ENCODE measurements around the gene ZNF682. TPM values are rescaled to one million over a fixed set of nuclear protein-coding genes. Genes with fewer than 3 reads are reported as not detected.
"Not testable (repeated sequence)": the region's sequence is repeated elsewhere in the genome, so short reads cannot be mapped to it uniquely, and the experiment has no call there.

Gene ZNF682
- total RNA-seq, 1 experiment from 2014 or later: 4.5 TPM

DNA sequence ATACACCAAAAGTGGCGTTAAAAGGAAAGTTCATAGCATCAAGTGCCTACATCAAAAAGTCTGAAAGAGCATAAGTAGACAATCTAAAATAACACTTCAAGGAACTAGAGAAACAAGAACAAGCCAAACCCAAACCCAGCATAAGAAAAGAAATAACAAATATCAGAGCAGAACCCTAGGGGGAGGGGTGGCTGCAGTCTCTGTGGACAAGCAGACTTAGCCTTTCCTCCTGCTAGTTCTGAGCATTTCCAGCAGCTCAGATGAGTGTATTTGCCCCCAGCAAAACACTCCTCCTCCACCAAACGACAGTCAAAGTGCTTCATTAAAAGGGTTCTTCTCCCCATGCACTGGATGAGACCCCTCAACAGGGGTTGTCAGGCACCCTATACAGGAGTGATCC lies 31.4 kb upstream of the ZNF682 start:
- TF ChIP-seq SIN3A (IDR thresholded peaks at IDR 0.05; ENCODE audit: borderline replicate concordance, insufficient read depth, low read depth, low read length) (no peak), POLR2AphosphoS5 (IDR thresholded peaks at IDR 0.05; ENCODE audit: low read depth, low read length) (no peak), TCF7L2 (IDR thresholded peaks at IDR 0.05; ENCODE audit: low read depth, low read length) (no peak)
- TF ChIP-seq, protein P1, sequence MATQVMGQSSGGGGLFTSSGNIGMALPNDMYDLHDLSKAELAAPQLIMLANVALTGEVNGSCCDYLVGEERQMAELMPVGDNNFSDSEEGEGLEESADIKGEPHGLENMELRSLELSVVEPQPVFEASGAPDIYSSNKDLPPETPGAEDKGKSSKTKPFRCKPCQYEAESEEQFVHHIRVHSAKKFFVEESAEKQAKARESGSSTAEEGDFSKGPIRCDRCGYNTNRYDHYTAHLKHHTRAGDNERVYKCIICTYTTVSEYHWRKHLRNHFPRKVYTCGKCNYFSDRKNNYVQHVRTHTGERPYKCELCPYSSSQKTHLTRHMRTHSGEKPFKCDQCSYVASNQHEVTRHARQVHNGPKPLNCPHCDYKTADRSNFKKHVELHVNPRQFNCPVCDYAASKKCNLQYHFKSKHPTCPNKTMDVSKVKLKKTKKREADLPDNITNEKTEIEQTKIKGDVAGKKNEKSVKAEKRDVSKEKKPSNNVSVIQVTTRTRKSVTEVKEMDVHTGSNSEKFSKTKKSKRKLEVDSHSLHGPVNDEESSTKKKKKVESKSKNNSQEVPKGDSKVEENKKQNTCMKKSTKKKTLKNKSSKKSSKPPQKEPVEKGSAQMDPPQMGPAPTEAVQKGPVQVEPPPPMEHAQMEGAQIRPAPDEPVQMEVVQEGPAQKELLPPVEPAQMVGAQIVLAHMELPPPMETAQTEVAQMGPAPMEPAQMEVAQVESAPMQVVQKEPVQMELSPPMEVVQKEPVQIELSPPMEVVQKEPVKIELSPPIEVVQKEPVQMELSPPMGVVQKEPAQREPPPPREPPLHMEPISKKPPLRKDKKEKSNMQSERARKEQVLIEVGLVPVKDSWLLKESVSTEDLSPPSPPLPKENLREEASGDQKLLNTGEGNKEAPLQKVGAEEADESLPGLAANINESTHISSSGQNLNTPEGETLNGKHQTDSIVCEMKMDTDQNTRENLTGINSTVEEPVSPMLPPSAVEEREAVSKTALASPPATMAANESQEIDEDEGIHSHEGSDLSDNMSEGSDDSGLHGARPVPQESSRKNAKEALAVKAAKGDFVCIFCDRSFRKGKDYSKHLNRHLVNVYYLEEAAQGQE (IDR thresholded peaks at IDR 0.05; ENCODE audit: insufficient read depth in 1 of 2, low read depth in 2 of 2, low read length in 1 of 2): no peak
- TF ChIP-seq, protein P2, sequence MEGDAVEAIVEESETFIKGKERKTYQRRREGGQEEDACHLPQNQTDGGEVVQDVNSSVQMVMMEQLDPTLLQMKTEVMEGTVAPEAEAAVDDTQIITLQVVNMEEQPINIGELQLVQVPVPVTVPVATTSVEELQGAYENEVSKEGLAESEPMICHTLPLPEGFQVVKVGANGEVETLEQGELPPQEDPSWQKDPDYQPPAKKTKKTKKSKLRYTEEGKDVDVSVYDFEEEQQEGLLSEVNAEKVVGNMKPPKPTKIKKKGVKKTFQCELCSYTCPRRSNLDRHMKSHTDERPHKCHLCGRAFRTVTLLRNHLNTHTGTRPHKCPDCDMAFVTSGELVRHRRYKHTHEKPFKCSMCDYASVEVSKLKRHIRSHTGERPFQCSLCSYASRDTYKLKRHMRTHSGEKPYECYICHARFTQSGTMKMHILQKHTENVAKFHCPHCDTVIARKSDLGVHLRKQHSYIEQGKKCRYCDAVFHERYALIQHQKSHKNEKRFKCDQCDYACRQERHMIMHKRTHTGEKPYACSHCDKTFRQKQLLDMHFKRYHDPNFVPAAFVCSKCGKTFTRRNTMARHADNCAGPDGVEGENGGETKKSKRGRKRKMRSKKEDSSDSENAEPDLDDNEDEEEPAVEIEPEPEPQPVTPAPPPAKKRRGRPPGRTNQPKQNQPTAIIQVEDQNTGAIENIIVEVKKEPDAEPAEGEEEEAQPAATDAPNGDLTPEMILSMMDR (IDR thresholded peaks at IDR 0.05): no peak
- no peak for DNase-seq (ENCODE audit: low read depth, low spot score)
- H3K27me3 ChIP-seq (ENCODE audit: control insufficient read depth, insufficient read depth, low read length): no peaks in the 10 kb centered on the region
- in situ Hi-C loops (cut with HindIII; ENCODE audit: low pct_unique_long_range_greater_than_20kb, low sequenced_read_pairs): no loop called here
- CTCF ChIA-PET: no interaction called here
- no TSS peak for BruUV-seq (replicated peaks)
- no peaks in the 10 kb centered on the region for H3K9me3 ChIP-seq (ENCODE audit: control insufficient read depth, insufficient read depth, low read depth, low read length)
- no peaks in the 10 kb centered on the region for H3K4me1 ChIP-seq (ENCODE audit: control insufficient read depth, insufficient read depth, low read length)
- POLR2A ChIA-PET: interaction anchor here (0.5 kb wide), 1 partner anchor 148 kb away, joined by 6 read pairs; no protein-coding TSS in a partner anchor
- no peak overlapping the region for H3K4me3 ChIP-seq (ENCODE audit: low read depth in 2 of 2, low read length in 2 of 2)
- H3K36me3 ChIP-seq (ENCODE audit: control insufficient read depth, insufficient read depth, low read length): no peaks in the 10 kb centered on the region
- H3K27ac ChIP-seq (ENCODE audit: low read length): no peak overlapping the region
- intact Hi-C loops (cut with micrococcal nuclease; ENCODE audit: unreplicated experiment): no loop called here
- ATAC-seq: no peak

DNA sequence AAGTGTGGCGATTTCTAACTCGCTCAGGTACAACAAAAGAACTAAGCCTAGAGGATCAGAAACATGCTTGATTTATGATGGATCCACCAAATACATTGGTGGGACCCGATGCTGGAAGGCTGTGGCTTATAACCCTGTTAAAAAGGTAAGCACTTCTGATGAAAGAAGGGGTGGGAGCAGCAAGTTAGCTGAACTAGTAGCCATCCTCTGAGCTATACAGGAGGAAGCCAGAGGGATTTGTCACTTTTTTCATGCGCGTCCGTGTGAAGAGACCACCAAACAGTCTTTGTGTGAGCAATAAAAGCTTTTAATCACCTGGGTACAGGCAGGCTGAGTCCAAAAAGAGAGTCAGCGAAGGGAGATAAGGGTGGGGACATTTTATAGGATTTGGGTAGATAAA lies 29.3 kb upstream of the ZNF682 start:
- DNase-seq (ENCODE audit: low read depth, low spot score); H3K36me3 ChIP-seq (ENCODE audit: control insufficient read depth, insufficient read depth, low read length); H3K27ac ChIP-seq (ENCODE audit: low read length); BruUV-seq (replicated peaks); H3K4me1 ChIP-seq (ENCODE audit: control insufficient read depth, insufficient read depth, low read length); ATAC-seq; H3K9me3 ChIP-seq (ENCODE audit: control insufficient read depth, insufficient read depth, low read depth, low read length); POLR2A ChIA-PET; in situ Hi-C loops (cut with HindIII; ENCODE audit: low pct_unique_long_range_greater_than_20kb, low sequenced_read_pairs); intact Hi-C loops (cut with micrococcal nuclease; ENCODE audit: unreplicated experiment); CTCF ChIA-PET; H3K4me3 ChIP-seq (ENCODE audit: low read depth in 2 of 2, low read length in 2 of 2); H3K27me3 ChIP-seq (ENCODE audit: control insufficient read depth, insufficient read depth, low read length): not testable (repeated sequence)

DNA sequence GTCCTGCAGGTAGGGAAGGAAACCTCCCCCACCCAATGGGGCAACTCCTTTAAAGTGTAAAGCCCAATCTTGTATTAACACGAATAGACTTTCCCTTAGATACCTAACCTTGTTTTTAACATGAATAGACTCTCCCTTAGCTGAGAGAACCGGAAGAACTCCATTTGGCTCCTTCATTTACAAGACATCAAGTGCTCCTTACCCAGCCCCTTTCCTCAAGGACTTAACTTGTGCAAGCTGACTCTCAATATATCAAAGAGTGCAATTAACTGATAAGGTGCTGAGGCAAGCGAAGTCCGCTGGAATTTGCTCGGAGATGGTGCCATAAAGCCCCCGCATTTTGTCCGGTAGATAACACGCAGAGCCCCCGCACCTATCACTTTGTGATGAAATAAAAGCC lies 28.6 kb upstream of the ZNF682 start:
- ATAC-seq (no peak), DNase-seq (ENCODE audit: low read depth, low spot score) (no peak)
- no peaks in the 10 kb centered on the region for H3K36me3 ChIP-seq (ENCODE audit: control insufficient read depth, insufficient read depth, low read length)
- intact Hi-C loops (cut with micrococcal nuclease; ENCODE audit: unreplicated experiment) (no loop called here), in situ Hi-C loops (cut with HindIII; ENCODE audit: low pct_unique_long_range_greater_than_20kb, low sequenced_read_pairs) (no loop called here)
- H3K27me3 ChIP-seq (ENCODE audit: control insufficient read depth, insufficient read depth, low read length): no peaks in the 10 kb centered on the region
- H3K9me3 ChIP-seq (ENCODE audit: control insufficient read depth, insufficient read depth, low read depth, low read length): no peaks in the 10 kb centered on the region
- H3K4me3 ChIP-seq (ENCODE audit: low read depth in 2 of 2, low read length in 2 of 2): no peak overlapping the region
- CTCF ChIA-PET: no interaction called here
- TF ChIP-seq POLR2AphosphoS5 (IDR thresholded peaks at IDR 0.05; ENCODE audit: low read depth, low read length): no peak
- TF ChIP-seq, protein P1 (IDR thresholded peaks at IDR 0.05; ENCODE audit: insufficient read depth in 1 of 2, low read depth in 2 of 2, low read length in 1 of 2): no peak
- no peaks in the 10 kb centered on the region for H3K4me1 ChIP-seq (ENCODE audit: control insufficient read depth, insufficient read depth, low read length)
- no TSS peak for BruUV-seq (replicated peaks)
- POLR2A ChIA-PET: no interaction called here
- H3K27ac ChIP-seq (ENCODE audit: low read length): no peak overlapping the region

Data from Panc1 (cell line).